Large intestine (tissue), 3 donors: ENCODE results near the gene NABP2. TPM values are rescaled to one million over a fixed set of nuclear protein-coding genes. Genes with fewer than 3 reads are reported as not detected.

Experiments
- DNase-seq, 2 donors: peaks; one replicate each; pipeline versions ENCODE4 v3.0.0 to v3.0.0-alpha.2; 2013
- H3K27ac ChIP-seq: one replicate; pipeline ENCODE4 v1.5.1; 2013; ENCODE audit warnings: low read length
- H3K27me3 ChIP-seq: 2 replicates; pipeline ENCODE4 v1.6.1; 2013; ENCODE audit warnings: low read length; ENCODE audit not compliant: control insufficient read depth, insufficient read depth
- H3K36me3 ChIP-seq: 2 replicates; pipeline ENCODE4 v1.6.1; 2013; ENCODE audit warnings: low read length; ENCODE audit not compliant: control insufficient read depth, insufficient read depth
- H3K4me1 ChIP-seq: one replicate; pipeline ENCODE4 v1.6.1; 2013; ENCODE audit warnings: low read length; ENCODE audit not compliant: control insufficient read depth, insufficient read depth
- H3K4me3 ChIP-seq: one replicate; pipeline ENCODE4 v1.5.1; 2013; ENCODE audit warnings: low read length
- H3K9me3 ChIP-seq: one replicate; pipeline ENCODE4 v1.6.1; 2013; ENCODE audit warnings: mild to moderate bottlenecking, low read depth, low read length, moderate library complexity; ENCODE audit not compliant: control insufficient read depth
- WGBS: methylation state at CpG from one replicate; pipeline ENCODE4 v1.1.5; 2013; ENCODE audit warnings: low lambda C conversion rate; ENCODE audit not compliant: insufficient coverage; 5-methylcytosine and 5-hydroxymethylcytosine counted together
- polyA plus RNA-seq: library from polyadenylated mRNA; unstranded; fragments of 120-200 nt; gene quantifications from one replicate; pipeline ENCODE4 v1.2.1, GENCODE V29; 2013

Gene NABP2
- polyA plus RNA-seq, 1 donor, result 29.1 TPM

GRCh38 chr12:56208006-56208405 is 16.1 kb upstream of the NABP2 start:
- peaks cover 71% of the 10 kb centered on the region for H3K36me3 ChIP-seq
- no peaks in the 10 kb centered on the region for H3K9me3 ChIP-seq
- H3K4me1 ChIP-seq, result no peaks in the 10 kb centered on the region
- H3K27me3 ChIP-seq, result no peaks in the 10 kb centered on the region
- H3K4me3 ChIP-seq, result no peak overlapping the region
- WGBS, result no CpG with 5 or more reads among the region's 6 CpGs
- DNase-seq, result peak in 1 of 2 donors; percentile 48
- no peak overlapping the region for H3K27ac ChIP-seq

GRCh38 chr12:56212361-56212760 is 11.8 kb upstream of the NABP2 start:
- Histone ChIP-seq H3K9me3 (no peaks in the 10 kb centered on the region), H3K36me3 (peaks cover 68% of the 10 kb centered on the region), H3K4me3 (no peak overlapping the region), H3K27me3 (no peaks in the 10 kb centered on the region), H3K4me1 (no peaks in the 10 kb centered on the region), H3K27ac (no peak overlapping the region)
- WGBS, result no CpG with 5 or more reads among the region's 1 CpG
- no peak for DNase-seq

- Histone ChIP-seq H3K27ac (no peak overlapping the region), H3K4me1 (no peaks in the 10 kb centered on the region), H3K36me3 (peaks cover 59% of the 10 kb centered on the region), H3K4me3 (no peak overlapping the region), H3K27me3 (no peaks in the 10 kb centered on the region), H3K9me3 (no peaks in the 10 kb centered on the region)
- DNase-seq, result no peak
- WGBS, result no CpG with 5 or more reads among the region's 5 CpGs
Measured at GRCh38 chr12:56213878-56214277, 10.3 kb upstream of the NABP2 start.

GRCh38 chr12:56216461-56216860 is 7.7 kb upstream of the NABP2 start:
- Histone ChIP-seq H3K4me1 (peaks cover 9% of the 10 kb centered on the region), H3K36me3 (peaks cover 40% of the 10 kb centered on the region), H3K4me3 (no peak overlapping the region), H3K27ac (no peak overlapping the region), H3K27me3 (no peaks in the 10 kb centered on the region), H3K9me3 (no peaks in the 10 kb centered on the region)
- DNase-seq, result no peak
- no CpG with 5 or more reads among the region's 3 CpGs for WGBS

GRCh38 chr12:56219840-56220239 is 4.3 kb upstream of the NABP2 start:
- Histone ChIP-seq H3K36me3 (peaks cover 15% of the 10 kb centered on the region), H3K9me3 (no peaks in the 10 kb centered on the region), H3K27ac (no peak overlapping the region), H3K4me1 (peaks cover 25% of the 10 kb centered on the region), H3K4me3 (no peak overlapping the region), H3K27me3 (no peaks in the 10 kb centered on the region)
- no peak for DNase-seq
- 80% methylated on average over 1 of the region's 9 CpGs for WGBS

GRCh38 chr12:56220611-56221231 is 3.4 kb upstream of the NABP2 start:
- no peak for DNase-seq
- Histone ChIP-seq H3K36me3 (peaks cover 10% of the 10 kb centered on the region), H3K27ac (peak overlapping the region; percentile 99), H3K27me3 (no peaks in the 10 kb centered on the region), H3K4me1 (peaks cover 29% of the 10 kb centered on the region), H3K4me3 (peak overlapping the region; percentile 84), H3K9me3 (no peaks in the 10 kb centered on the region)
- WGBS, result 25% methylated on average over 5 of the region's 10 CpGs

GRCh38 chr12:56221232-56221756 is 2.8 kb upstream of the NABP2 start:
- Histone ChIP-seq H3K4me3 (peak overlapping the region; percentile 84), H3K4me1 (peaks cover 29% of the 10 kb centered on the region), H3K36me3 (peaks cover 11% of the 10 kb centered on the region), H3K27ac (peak overlapping the region; percentile 99), H3K27me3 (no peaks in the 10 kb centered on the region), H3K9me3 (no peaks in the 10 kb centered on the region)
- 0% methylated on average over 5 of the region's 21 CpGs for WGBS
- DNase-seq, result peak in 1 of 2 donors; percentile 70

GRCh38 chr12:56221757-56222530 is 2.2 kb upstream of the NABP2 start, which contains the start of gene RNF41:
RNF41 (minus strand) TSS chr12:56221922; CDS start chr12:56214047, 7,875 bp downstream.
- no peaks in the 10 kb centered on the region for H3K9me3 ChIP-seq
- WGBS, result no CpG with 5 or more reads among the region's 42 CpGs

GRCh38 chr12:56222531-56222895 is 1.6 kb upstream of the NABP2 start:
- peak overlapping the region; percentile 84 for H3K4me3 ChIP-seq
- H3K9me3 ChIP-seq, result no peaks in the 10 kb centered on the region

More at GRCh38 chr12:56221757-56222530, 2.2 kb upstream of the NABP2 start, which contains the start of gene RNF41:
- Histone ChIP-seq H3K27me3 (no peaks in the 10 kb centered on the region), H3K4me3 (peak within 1 kb of the TSS; percentile 84), H3K27ac (peak within 1 kb of the TSS; percentile 99), H3K36me3 (peaks cover 6% of the 10 kb centered on the region), H3K4me1 (peaks cover 29% of the 10 kb centered on the region)
- DNase-seq, result peak; percentile 97 to 99

GRCh38 chr12:56223571-56224101 is 506 bp upstream of the NABP2 start:
- WGBS, result 16% methylated on average over 5 of the region's 15 CpGs
- no peaks in the 10 kb centered on the region for H3K27me3 ChIP-seq
- peaks cover 29% of the 10 kb centered on the region for H3K4me1 ChIP-seq

More at GRCh38 chr12:56222531-56222895, 1.6 kb upstream of the NABP2 start:
- Histone ChIP-seq H3K4me1 (peaks cover 29% of the 10 kb centered on the region), H3K27me3 (no peaks in the 10 kb centered on the region), H3K27ac (peak overlapping the region; percentile 99), H3K36me3 (peaks cover 4% of the 10 kb centered on the region)
- DNase-seq, result no peak
- WGBS, result 39% methylated on average over 3 of the region's 4 CpGs

More at GRCh38 chr12:56223571-56224101, 506 bp upstream of the NABP2 start:
- H3K36me3 ChIP-seq, result peaks cover 3% of the 10 kb centered on the region
- peak overlapping the region; percentile 22 for H3K4me3 ChIP-seq
- H3K27ac ChIP-seq, result peak overlapping the region; percentile 99
- no peak for DNase-seq
- H3K9me3 ChIP-seq, result no peaks in the 10 kb centered on the region
